Measurements from ENCODE around the gene ZBTB43. TPM values are rescaled to one million over a fixed set of nuclear protein-coding genes. Genes with fewer than 3 reads are reported as not detected.

ZBTB43 gene
- total and polyA plus RNA-seq, 2 of the 4 experiments (the other 2 are of a cell fraction): 4.5 to 15.1 TPM

DNA sequence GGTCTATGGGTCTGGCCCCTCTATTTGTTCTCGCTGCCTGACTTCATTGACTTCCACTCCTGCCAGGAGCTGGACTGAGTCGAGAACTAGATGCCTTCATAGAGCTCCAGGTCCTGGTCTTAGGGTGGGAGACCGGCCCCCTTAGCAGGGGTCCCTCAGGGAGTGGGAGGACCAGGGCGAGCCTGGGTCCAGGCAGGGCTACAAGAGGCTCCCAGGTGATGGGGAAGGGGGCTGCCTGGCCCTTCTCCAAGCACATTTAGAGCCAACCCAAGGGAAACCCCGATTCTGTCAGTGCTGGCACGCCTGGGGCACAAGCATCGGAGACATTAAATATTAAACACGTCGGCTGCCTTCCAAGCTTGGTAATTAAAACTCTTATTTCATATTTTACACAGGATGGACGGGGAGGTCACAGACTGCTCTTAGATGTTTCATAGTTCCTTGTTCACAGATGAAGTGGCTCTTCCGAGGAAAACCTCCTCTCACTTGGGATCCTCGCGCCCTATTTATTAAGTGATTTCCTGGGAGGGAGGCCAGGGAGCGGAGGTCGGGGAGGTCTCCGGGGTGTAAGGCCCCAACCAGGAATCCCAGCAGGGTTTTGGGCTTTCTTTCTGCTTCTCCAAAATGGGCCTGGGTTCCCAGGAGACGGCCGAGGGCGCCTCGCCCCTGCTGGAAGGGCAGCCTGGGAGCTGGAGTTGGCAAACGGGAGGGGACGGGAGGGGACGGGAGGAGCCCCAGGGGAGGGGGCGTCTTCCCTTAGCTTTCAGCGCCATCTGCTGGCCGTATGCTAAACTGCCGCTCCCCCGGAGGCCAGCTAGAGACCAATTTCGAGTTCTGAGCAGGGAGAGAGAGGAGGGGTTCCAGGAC is 23.4 kb upstream of the ZBTB43 start:
- DNase-seq: peak; percentile 59
- H3K56ac ChIP-seq (ENCODE audit: extremely low read depth, insufficient read depth, low read length): no peak overlapping the region
- TF ChIP-seq, protein P1, sequence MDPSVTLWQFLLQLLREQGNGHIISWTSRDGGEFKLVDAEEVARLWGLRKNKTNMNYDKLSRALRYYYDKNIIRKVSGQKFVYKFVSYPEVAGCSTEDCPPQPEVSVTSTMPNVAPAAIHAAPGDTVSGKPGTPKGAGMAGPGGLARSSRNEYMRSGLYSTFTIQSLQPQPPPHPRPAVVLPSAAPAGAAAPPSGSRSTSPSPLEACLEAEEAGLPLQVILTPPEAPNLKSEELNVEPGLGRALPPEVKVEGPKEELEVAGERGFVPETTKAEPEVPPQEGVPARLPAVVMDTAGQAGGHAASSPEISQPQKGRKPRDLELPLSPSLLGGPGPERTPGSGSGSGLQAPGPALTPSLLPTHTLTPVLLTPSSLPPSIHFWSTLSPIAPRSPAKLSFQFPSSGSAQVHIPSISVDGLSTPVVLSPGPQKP (IDR thresholded peaks at IDR 0.05; ENCODE audit: borderline replicate concordance, low read depth, low read length): no peak
- TF ChIP-seq MAFK (IDR thresholded peaks at IDR 0.05; ENCODE audit: low read depth, low read length): no peak
- TF ChIP-seq MAZ (IDR thresholded peaks at IDR 0.05; ENCODE audit: borderline replicate concordance, low read depth, low read length): peak; percentile 93
- TF ChIP-seq RAD21 (IDR thresholded peaks at IDR 0.05; ENCODE audit: low read length): peak; percentile 94
- 0 out of 2 replicates have a peak, but pooled peaks have one; percentile 29 for TF ChIP-seq POLR2A (IDR thresholded peaks at IDR 0.05; ENCODE audit: low read depth, low read length)
- TF ChIP-seq SMC3 (IDR thresholded peaks at IDR 0.05; ENCODE audit: low read depth, low read length): peak; percentile 66
- no peak for TF ChIP-seq RFX5 (IDR thresholded peaks at IDR 0.05; ENCODE audit: low read depth, low read length)
- no peak for TF ChIP-seq CEBPB (IDR thresholded peaks at IDR 0.05; ENCODE audit: low read depth, low read length)
- peak; percentile 92 for TF ChIP-seq CTCF (conservative IDR thresholded peaks at IDR 0.05; ENCODE audit: low read depth, low read length)
- no peak overlapping the region for H4K91ac ChIP-seq (ENCODE audit: insufficient read depth, low read depth, low read length)
- no peak overlapping the region for H2BK15ac ChIP-seq (ENCODE audit: low read depth, low read length)
- ChIA-PET POLR2A (ENCODE audit: unreplicated experiment) (interaction anchor here (0.6 kb wide), 1 partner anchor 78 kb away, joined by 3 read pairs; no protein-coding TSS in a partner anchor), CTCF (interaction anchor here (0.6 to 1.7 kb wide), 10 partner anchors 9 to 282 kb away, joined by 4 to 15 read pairs (median 4); no protein-coding TSS in a partner anchor)
- no peaks in the 10 kb centered on the region for H4K20me1 ChIP-seq (ENCODE audit: insufficient read depth, low read length)
- H2BK5ac ChIP-seq (ENCODE audit: low read depth, low read length, poor library complexity, severe bottlenecking): no peak overlapping the region
- no peak overlapping the region for H2BK20ac ChIP-seq (ENCODE audit: low read depth, low read length)
- peaks cover 29% of the 10 kb centered on the region for H3K27me3 ChIP-seq (ENCODE audit: control insufficient read depth, insufficient read depth, low read length)
- ATAC-seq (ENCODE audit: low read depth): peak; percentile 100
- no TSS peak for BruUV-seq (replicated peaks)
- intact Hi-C loops (cut with micrococcal nuclease) (loop anchor here (1.0 to 5.0 kb wide), 4 partner anchors 76 to 282 kb away; no protein-coding TSS in a partner anchor), in situ Hi-C loops (cut with MboI; ENCODE audit: low sequenced_read_pairs) (loop anchor here (5.0 kb wide), 2 partner anchors 74 to 169 kb away; partner anchors contain the start of gene LMX1B), dilution Hi-C loops (cut with HindIII; ENCODE audit: low sequenced_read_pairs, unreplicated experiment) (no loop called here)
- H3K79me1 ChIP-seq (ENCODE audit: low read depth in 1 of 2, low read length in 2 of 2): no peaks in the 10 kb centered on the region
- no peaks in the 10 kb centered on the region for H3K9me1 ChIP-seq (ENCODE audit: insufficient read depth, low read length)
- no peak overlapping the region for H3K4ac ChIP-seq (ENCODE audit: low read depth, low read length)
- no CpG with 5 or more reads among the region's 29 CpGs for WGBS, 2 experiments (ENCODE audit: extremely low coverage in 2 of 2, insufficient read length in 1 of 2)
- no peaks in the 10 kb centered on the region for H3K9me3 ChIP-seq (ENCODE audit: control insufficient read depth, insufficient read depth, low read length)
- no peaks in the 10 kb centered on the region for H3K36me3 ChIP-seq (ENCODE audit: control insufficient read depth, insufficient read depth, low read length)
- no peak overlapping the region for H3K4me3 ChIP-seq (ENCODE audit: insufficient read depth, low read depth, low read length)
- H3K18ac ChIP-seq (ENCODE audit: low read depth, low read length): no peak overlapping the region
- no peak overlapping the region for H3K27ac ChIP-seq (ENCODE audit: insufficient read depth, low read length)
- H4K8ac ChIP-seq (ENCODE audit: low read depth in 2 of 2, low read length in 2 of 2): no peak overlapping the region
- peak overlapping the region; percentile 84 for H2AFZ ChIP-seq (replicated peaks; ENCODE audit: low read length, poor library complexity)
- H3K9ac ChIP-seq (ENCODE audit: low read depth, low read length): no peak overlapping the region
- H3K23ac ChIP-seq (ENCODE audit: low read depth, low read length): no peak overlapping the region
- no peaks in the 10 kb centered on the region for H3K4me1 ChIP-seq (ENCODE audit: control insufficient read depth, insufficient read depth, low read length)
- no peak overlapping the region for H3K14ac ChIP-seq (replicated peaks; ENCODE audit: low read depth, low read length)
- no peak overlapping the region for H2AK9ac ChIP-seq (replicated peaks; ENCODE audit: low read depth, low read length, poor library complexity)
- no peak overlapping the region for H4K5ac ChIP-seq (ENCODE audit: low read depth, low read length)
- peak overlapping the region; percentile 13; the same call in 1 of the 2 replicates for H3K4me2 ChIP-seq (ENCODE audit: low read depth, low read length)
- no peak overlapping the region for H2BK120ac ChIP-seq (ENCODE audit: low read depth, low read length)
- H2AK5ac ChIP-seq (ENCODE audit: low read depth, low read length): no peak overlapping the region

All from IMR-90 (cell line).